ENCODE data around the gene OSTC. TPM values are rescaled to one million over a fixed set of nuclear protein-coding genes. Genes with fewer than 3 reads are reported as not detected.
"Not testable (repeated sequence)": the region's sequence is repeated elsewhere in the genome, so short reads cannot be mapped to it uniquely, and the experiment has no call there.

Gene OSTC
- polyA plus RNA-seq, 1 donor: 248 TPM

- no peak for DNase-seq
Observed at GRCh38 chr4:108709722-108710121, 59.3 kb downstream of the OSTC start.

- not testable (repeated sequence) for DNase-seq
Observed at GRCh38 chr4:108710578-108710977, 60.2 kb downstream of the OSTC start.

GRCh38 chr4:108714880-108715279 is 64.5 kb downstream of the OSTC start:
- no peak for DNase-seq

GRCh38 chr4:108716340-108716739 is 65.9 kb downstream of the OSTC start:
- DNase-seq: no peak

- DNase-seq: no peak
Observed at GRCh38 chr4:108717386-108717785, 67.0 kb downstream of the OSTC start.

Other genes with a start within 250 kb of the OSTC start
- 1,744 TPM for gene RPL34, start 30.0 kb upstream of the OSTC start, polyA plus RNA-seq (ENCODE audit: insufficient read length)
- gene ETNPPL, start 112.5 kb downstream of the OSTC start, polyA plus RNA-seq (ENCODE audit: insufficient read length): 0.53 TPM